GM15510 (cell line): Measurements from ENCODE around the gene HCLS1.
A peak's percentile ranks its signal among the peaks of the same experiment; 100 is the strongest.

Experiments used
- POLR2A ChIP-seq: IDR thresholded peaks from 3 replicates; pipeline ENCODE4 v1.6.1; 2011; ENCODE audit warnings: borderline replicate concordance; ENCODE audit not compliant: insufficient read length; ENCODE audit errors: extremely low read depth

HCLS1 gene

GRCh38 chr3:121660356-121661171 is at the start of gene HCLS1:
Gene HCLS1 (minus strand): TSS chr3:121660903. CDS start chr3:121658347, 2,556 bp downstream.
- peak; percentile 97 for TF ChIP-seq POLR2A

GRCh38 chr3:121710347-121710746 is 49.6 kb upstream of the HCLS1 start:
- TF ChIP-seq POLR2A, result no peak

GRCh38 chr3:121707531-121708273 is 47.0 kb upstream of the HCLS1 start:
- no peak for TF ChIP-seq POLR2A

- no peak for TF ChIP-seq POLR2A
These were observed 44.8 kb upstream of the HCLS1 start for GRCh38 chr3:121705541-121705940.

DNA sequence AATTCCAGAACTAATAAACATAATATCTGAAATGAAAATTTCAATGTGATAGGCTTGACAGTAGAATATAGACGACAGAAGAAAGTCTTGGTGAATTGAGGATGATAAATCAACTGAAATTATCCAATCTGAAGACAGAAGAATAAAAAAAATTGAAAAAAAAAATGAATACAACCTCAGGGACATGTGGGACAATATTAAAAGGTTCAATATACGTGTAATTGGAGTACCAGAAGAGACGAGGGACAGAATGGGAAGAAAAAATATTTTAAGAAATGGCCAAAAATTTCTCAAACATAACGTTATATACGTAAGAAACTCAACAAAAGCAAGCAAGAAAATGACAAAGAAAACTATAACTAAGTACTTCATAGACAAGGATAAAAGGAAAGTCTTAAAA is 43.3 kb upstream of the HCLS1 start:
- TF ChIP-seq POLR2A, result no peak

DNA sequence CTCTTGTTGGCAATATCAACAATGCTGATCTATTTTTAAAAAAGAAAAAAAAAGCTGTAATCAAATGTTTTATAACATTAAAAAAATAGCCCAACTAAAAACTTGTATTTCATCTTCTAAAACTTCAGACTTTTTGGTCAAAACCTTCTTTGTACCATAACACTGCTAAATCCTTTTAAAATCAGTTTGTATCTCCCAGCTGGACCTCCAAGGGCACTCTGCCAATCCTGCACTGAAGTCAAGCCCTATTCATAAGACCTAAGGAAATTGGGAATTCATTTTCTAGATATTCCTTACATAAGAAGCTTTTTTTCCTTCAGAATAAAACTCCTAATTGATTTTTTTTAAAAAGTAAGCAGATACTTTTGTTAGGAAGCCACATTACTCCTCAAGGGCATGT is 38.2 kb upstream of the HCLS1 start:
- TF ChIP-seq POLR2A, result no peak

DNA sequence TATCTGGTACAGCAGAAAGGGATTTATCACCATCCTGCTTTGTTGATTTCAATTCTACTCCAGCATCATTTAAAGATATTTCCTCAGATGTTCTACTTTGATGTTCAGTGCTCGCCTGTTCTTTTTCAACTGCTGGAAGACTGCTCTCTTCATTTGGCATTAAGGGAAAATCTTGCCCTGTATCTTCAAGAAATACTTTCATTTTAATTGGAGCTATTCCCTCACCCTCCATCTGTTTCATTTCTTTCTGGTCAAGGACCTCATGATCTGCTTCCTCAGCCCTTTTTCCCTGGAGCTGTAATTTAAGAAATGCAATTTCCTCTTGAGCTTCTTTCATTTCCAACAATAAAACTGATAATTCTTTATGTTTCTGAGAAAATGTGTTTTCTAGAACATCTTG is 37.8 kb upstream of the HCLS1 start:
- TF ChIP-seq POLR2A, result no peak

DNA sequence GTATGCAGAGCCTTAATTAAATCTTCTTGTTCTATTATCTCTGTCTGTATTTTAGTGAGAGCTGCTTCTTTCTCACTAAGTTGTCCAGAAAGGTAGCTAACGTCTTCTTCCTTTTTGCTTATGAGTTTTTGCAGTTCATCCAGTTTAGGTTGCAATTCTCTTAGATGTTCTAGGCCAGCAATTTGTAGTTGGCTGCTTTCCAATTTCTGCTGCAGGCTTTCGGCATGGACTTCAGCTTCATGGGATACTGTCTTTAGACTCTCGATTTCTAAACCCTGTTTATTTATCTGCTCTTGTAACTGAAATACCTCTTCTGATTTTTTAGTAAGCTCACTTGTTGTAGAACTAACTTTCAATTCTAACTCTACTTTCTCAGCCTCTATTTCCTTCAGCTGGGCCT is 35.5 kb upstream of the HCLS1 start:
- no peak for TF ChIP-seq POLR2A

GRCh38 chr3:121692010-121692699 is 31.5 kb upstream of the HCLS1 start:
- TF ChIP-seq POLR2A, result no peak

DNA sequence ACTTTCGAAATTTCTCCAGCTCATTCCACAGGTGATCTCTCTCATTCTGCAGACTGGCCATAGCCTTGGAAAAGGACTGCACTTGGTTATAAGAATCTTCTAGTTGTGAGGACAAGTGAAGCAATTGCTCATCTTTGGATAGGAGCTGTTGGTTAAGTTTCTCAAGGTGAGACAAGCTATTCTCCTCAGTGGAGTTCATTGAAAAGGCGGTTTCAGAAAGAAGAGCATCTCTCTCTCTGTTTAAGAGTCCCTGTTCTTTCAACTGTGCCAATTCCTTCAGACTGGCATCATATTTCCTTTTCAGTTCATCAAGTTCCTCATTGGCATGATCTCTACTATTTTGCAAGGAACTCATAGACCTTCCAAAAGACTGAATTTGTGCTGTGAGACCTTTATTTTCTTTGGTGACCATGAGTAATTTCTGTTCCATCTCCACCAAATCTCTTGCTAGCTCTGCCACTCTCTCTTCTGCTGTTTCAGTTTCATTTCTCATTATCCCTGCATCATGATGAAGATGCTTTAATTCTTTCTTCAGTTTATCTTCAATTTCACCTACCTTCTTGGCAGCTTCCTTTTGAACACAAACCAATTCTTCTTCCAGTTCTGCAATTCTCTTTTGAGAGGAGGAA is 30.2 kb upstream of the HCLS1 start:
- TF ChIP-seq POLR2A, result no peak

DNA sequence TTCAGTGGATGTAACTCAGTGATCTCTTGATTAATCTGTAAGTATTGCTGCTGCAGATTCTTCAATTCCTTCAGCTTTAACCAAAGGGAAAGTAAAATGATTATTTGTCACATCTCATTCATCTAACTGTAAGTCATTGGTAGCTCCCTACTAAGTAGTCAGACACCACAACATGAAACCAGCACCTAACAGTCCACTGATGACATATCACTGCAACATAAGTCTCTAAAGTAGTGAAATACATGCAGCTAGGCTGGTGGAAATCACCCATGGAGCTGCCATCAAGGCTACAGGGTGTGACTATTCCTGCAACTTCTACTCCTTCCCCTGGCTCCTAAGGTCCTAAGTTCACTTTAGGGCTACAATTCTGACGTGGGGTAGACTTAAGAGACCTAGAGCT is 21.1 kb upstream of the HCLS1 start:
- TF ChIP-seq POLR2A, result no peak

DNA sequence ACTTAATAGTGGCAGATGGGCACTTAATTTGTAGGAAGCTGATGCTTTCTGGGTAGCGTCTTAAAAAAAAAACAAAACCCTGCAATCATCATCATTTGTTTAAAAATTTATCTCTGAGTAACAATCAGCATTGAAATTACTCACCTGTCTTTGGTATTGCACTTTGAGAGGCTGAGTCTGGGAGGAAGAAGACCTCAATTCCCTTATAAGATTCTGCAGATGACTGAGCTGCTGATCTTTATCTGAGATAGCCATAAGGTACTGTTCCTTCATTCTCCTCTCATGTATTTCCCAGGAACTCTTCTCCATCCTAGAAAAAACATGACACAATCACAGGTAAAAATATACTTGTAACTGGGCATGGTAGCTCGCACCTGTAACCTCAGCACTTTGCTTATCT is 16.4 kb upstream of the HCLS1 start:
- no peak for TF ChIP-seq POLR2A

- no peak for TF ChIP-seq POLR2A
These were observed 10.0 kb upstream of the HCLS1 start for GRCh38 chr3:121670676-121671075.

DNA sequence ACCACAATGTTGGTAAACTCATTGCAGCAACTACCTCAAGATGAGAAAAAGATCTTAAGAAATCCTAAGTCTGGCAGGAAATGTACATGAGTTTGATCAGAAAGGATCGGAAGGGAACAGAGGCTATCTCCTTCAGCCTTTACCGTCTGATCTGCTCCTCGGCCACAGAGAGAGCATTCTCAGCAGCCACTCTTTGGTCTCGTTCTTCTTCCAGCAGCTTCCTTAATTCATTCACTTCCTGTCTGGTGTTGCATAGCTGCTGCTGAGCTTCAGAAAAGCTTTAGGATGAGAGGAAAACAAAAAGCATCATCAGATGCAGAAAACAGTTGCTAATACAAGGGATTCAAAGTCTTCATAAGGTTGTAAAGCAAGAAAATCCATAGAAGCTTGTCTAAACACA is 6.6 kb upstream of the HCLS1 start:
- TF ChIP-seq POLR2A, result no peak

DNA sequence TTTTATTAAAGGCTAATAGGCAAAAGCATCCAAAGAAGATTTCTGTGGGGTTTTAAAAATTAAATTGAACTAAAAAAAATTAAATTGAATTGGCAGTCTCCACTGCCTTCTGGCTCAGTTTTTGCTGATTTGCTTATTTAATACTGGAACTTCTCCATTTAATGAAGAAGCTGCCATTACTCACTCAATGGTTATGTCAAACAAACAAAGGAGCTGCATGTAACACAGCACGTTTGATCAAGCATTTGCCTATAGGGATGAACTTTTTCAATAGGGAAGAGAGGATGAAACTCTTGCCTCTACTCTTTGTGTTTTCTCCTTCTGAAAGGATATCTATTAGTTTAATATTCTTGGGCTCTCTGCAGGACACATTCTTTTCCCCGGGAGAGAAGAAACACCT is 4.8 kb upstream of the HCLS1 start:
- TF ChIP-seq POLR2A, result no peak

DNA sequence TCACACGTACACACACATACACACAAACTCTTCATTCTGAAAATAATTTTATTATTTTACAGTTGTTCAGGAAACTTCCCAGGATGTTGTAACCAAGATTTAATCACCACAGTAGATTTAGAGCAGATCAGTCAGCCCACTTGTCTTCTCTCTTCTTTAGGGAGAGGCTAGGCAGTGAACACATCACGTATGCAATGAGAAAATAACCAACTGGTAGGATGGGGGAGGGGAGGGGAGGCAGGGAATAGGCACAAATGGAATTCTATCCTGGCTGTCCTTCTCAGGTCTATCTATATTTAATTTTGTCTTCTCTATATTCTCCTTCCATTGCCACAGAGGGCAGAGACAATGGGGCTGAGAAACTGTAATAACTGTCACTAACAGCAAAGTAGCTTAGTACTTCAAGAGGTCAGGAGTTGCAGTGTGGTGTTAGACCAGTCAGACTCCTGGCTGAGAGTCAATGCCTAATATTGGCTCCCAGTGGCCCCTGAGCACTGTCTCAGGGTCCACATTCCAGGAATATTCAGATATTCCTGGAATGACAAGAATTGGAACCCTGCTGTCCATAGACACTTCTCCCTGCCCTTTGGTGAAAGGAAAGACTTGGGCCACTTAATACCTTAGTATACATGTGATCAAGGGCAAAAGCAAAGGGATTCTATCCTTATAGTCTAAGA is 2.6 kb upstream of the HCLS1 start:
- no peak for TF ChIP-seq POLR2A
